HepG2 (cell line): ENCODE data around the gene JAGN1. TPM values are rescaled to one million over a fixed set of nuclear protein-coding genes. Genes with fewer than 3 reads are reported as not detected.

Experiments
- ATAC-seq: fragments of 200-7000 bp; cut with Tn5 transposase; 3 replicates; pipeline ENCODE4 v1.9.1; 2020; ENCODE audit warnings: mild to moderate bottlenecking, moderate library complexity
- BruUV-seq: library from RNA; stranded (reverse); fragments of 400-500 nt; replicated peaks from 2 replicates; lab custom pipeline; 2021; lab: Mats Ljungman, UMichigan
- CTCF ChIA-PET: fragments of 300-600 bp; formaldehyde crosslinking; extraction: SDS; loops from one replicate; lab custom pipeline; 2021; ENCODE audit warnings: low total read pairs, inconsistent platforms, low intra/inter-chr PET ratio; lab: Yijun Ruan, JAX
- POLR2A ChIA-PET: fragments of 350-600 bp; sonication (Branson Sonifier 250); formaldehyde crosslinking; loops from one replicate; lab custom pipeline; 2020; ENCODE audit warnings: antibody characterized with exemption, inconsistent platforms; lab: Yijun Ruan, JAX
- DNase-seq: peaks from one replicate; pipeline ENCODE4 v3.0.0-alpha.2; 2015; ENCODE audit warnings: low spot score
- FAIRE-seq: peaks from 3 replicates; lab custom pipeline; 2011; peaks lifted over from hg19 to GRCh38; lab: Jason Lieb, UNC
- H2AFZ ChIP-seq: one replicate; pipeline ENCODE4 v1.6.1; 2011; ENCODE audit warnings: low read length, inconsistent platforms
- H3K27ac ChIP-seq: fragments of 300-600 bp; 3 replicates; pipeline ENCODE4 v1.8.0; 2011; ENCODE audit warnings: mixed run types, mild to moderate bottlenecking, mixed read lengths, low read length, inconsistent platforms; ENCODE audit not compliant: insufficient read depth; ENCODE audit errors: extremely low read length
- H3K27me3 ChIP-seq, 2 experiments: fragments of 200-600 bp in 1 of 2; 2 replicates in 1 of 2; 3 replicates in 1 of 2; pipeline versions ENCODE4 v1.6.0 to v1.8.0; 2011; ENCODE audit warnings: low read length in 2 of 2, mild to moderate bottlenecking in 2 of 2, moderate library complexity in 2 of 2, inconsistent platforms in 1 of 2; ENCODE audit not compliant: insufficient read depth in 2 of 2, control insufficient read depth in 1 of 2
- H3K36me3 ChIP-seq, 2 experiments: fragments of 200-600 bp in 1 of 2; replicated peaks in 1 of 2; 2 replicates in 1 of 2; 3 replicates in 1 of 2; pipeline versions ENCODE4 v1.5.1 to v1.8.0; 2011; ENCODE audit warnings: low read length in 2 of 2, inconsistent platforms in 1 of 2; ENCODE audit not compliant: insufficient read depth in 2 of 2, control insufficient read depth in 1 of 2
- H3K4me1 ChIP-seq: 2 replicates; pipeline ENCODE4 v1.5.1; 2012; ENCODE audit warnings: low read length, inconsistent platforms; ENCODE audit not compliant: insufficient read depth
- H3K4me2 ChIP-seq: 2 replicates; pipeline ENCODE4 v1.6.0; 2011; ENCODE audit warnings: low read depth, low read length, inconsistent platforms
- H3K4me3 ChIP-seq, 3 experiments: fragments of 200-600 bp in 1 of 3; sonication (generic), shearing (Covaris generic) in 1 of 3; replicated peaks in 1 of 3; 2 replicates each; pipeline ENCODE4 v1.5.1; 2011 to 2016; ENCODE audit warnings: low read length in 3 of 3, inconsistent platforms in 2 of 3, low read depth in 2 of 3, mild to moderate bottlenecking in 2 of 3, control low read depth in 1 of 3, mixed read lengths in 1 of 3; ENCODE audit not compliant: insufficient read depth in 1 of 3
- H3K79me2 ChIP-seq: one replicate; pipeline ENCODE4 v1.6.1; 2011; ENCODE audit warnings: low read length, inconsistent platforms; ENCODE audit not compliant: insufficient read depth
- H3K9ac ChIP-seq: 2 replicates; pipeline ENCODE4 v1.6.0; 2011; ENCODE audit warnings: mild to moderate bottlenecking, low read depth, low read length, inconsistent platforms; ENCODE audit not compliant: insufficient read depth
- H3K9me3 ChIP-seq: 2 replicates; pipeline ENCODE4 v1.5.1; 2012; ENCODE audit warnings: mild to moderate bottlenecking, low read length
- H4K20me1 ChIP-seq: 2 replicates; pipeline ENCODE4 v1.6.0; 2011; ENCODE audit warnings: inconsistent platforms, mild to moderate bottlenecking, low read length, moderate library complexity; ENCODE audit not compliant: insufficient read depth
- HES4 ChIP-seq: sonication (generic); formaldehyde crosslinking; IDR thresholded peaks from 2 replicates; pipeline ENCODE4 v1.9.0; 2021; ENCODE audit warnings: mild to moderate bottlenecking, missing genetic modification reagents, borderline replicate concordance
- MYNN ChIP-seq: sonication (generic); formaldehyde crosslinking; IDR thresholded peaks from 2 replicates; pipeline ENCODE4 v1.4.0; 2020; ENCODE audit warnings: mild to moderate bottlenecking, low read depth, missing genetic modification reagents
- ZNF207 ChIP-seq: fragments of 450-650 bp; IDR thresholded peaks from 2 replicates; pipeline ENCODE4 v1.6.1; 2016; ENCODE audit warnings: antibody characterized with exemption, borderline replicate concordance
- ZNF629 ChIP-seq: sonication (generic); formaldehyde crosslinking; conservative IDR thresholded peaks from 2 replicates; pipeline ENCODE4 v1.5.0; 2020; ENCODE audit warnings: missing genetic modification reagents
- WGBS: methylation state at CpG from one replicate; pipeline ENCODE4 v1.1.6; 2017; ENCODE audit warnings: low lambda C conversion rate; 5-methylcytosine and 5-hydroxymethylcytosine counted together
- in situ Hi-C: cut with HindIII; loops from 2 replicates; pipeline ENCODE4 v1.10.0; 2017; ENCODE audit warnings: low pct_unique_long_range_greater_than_20kb; ENCODE audit not compliant: extremely low pct_ligation_motif_present
- intact Hi-C: fragments of 100-400 bp; cut with micrococcal nuclease; formaldehyde crosslinking; loops from one replicate; pipeline ENCODE4 v1.10.0; 2022; ENCODE audit not compliant: unreplicated experiment
- polyA plus RNA-seq, 8 experiments: library from polyadenylated mRNA; depleted of rRNA in 3 of 8; stranded (reverse) in 7 of 8; unstranded in 1 of 8; fragments of >200 nt; fragmentation: Illumina TruSeq in 4 of 8; extraction: Trizol in 4 of 8; gene quantifications; 2 replicates each; pipeline versions ENCODE4 v1.2.1 to v1.2.3, GENCODE V29; 2011 to 2016; ENCODE audit warnings: low read depth in 4 of 8, missing spikeins in 1 of 8, mixed read lengths in 1 of 8; ENCODE audit not compliant: insufficient read depth in 1 of 8
- total RNA-seq, 5 experiments: library from RNA; depleted of rRNA; stranded (reverse); fragments of >200 nt; fragmentation: Illumina TruSeq; extraction: Trizol; gene quantifications; 2 replicates each; pipeline ENCODE4 v1.2.3, GENCODE V29; 2016; ENCODE audit warnings: low read depth in 1 of 5
- TF ChIP-seq, protein P1 (sequence below): IDR thresholded peaks from 2 replicates; pipeline ENCODE4 v1.6.1; 2016; ENCODE audit warnings: missing compliant biosample characterization, missing genetic modification reagents, borderline replicate concordance

The JAGN1 gene
- total and polyA plus RNA-seq, 2 of the 13 experiments (the other 11 are each of a cell fraction or from before 2014, with no cell fraction given) = 49.9 to 50.9 TPM

DNA sequence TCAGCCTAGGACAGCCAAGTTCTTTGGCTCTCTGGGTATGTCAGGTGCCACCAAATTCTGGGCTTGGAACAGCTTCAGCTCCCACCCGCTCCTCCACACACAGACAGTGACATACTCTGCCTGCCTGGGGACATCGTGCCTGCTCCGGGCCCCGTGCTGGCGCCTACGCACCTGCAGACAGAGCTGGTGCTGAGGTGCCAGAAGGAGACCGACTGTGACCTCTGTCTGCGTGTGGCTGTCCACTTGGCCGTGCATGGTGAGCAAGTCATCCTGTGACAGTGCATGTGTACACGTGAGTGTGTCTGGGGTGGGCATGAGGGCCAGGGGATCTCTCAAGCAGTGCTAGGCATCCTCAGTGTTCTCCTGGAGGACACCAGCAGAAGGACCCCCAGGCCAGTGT, 27.4 kb downstream of the JAGN1 start (continued):
- TF ChIP-seq, protein P1, sequence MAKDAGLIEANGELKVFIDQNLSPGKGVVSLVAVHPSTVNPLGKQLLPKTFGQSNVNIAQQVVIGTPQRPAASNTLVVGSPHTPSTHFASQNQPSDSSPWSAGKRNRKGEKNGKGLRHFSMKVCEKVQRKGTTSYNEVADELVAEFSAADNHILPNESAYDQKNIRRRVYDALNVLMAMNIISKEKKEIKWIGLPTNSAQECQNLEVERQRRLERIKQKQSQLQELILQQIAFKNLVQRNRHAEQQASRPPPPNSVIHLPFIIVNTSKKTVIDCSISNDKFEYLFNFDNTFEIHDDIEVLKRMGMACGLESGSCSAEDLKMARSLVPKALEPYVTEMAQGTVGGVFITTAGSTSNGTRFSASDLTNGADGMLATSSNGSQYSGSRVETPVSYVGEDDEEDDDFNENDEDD (CRISPR knock-in tag) = 0 out of 2 replicates have a peak, but pooled peaks have one; percentile 21
- no peak for TF ChIP-seq ZNF207
- no peak for TF ChIP-seq HES4 (CRISPR knock-in tag)

DNA sequence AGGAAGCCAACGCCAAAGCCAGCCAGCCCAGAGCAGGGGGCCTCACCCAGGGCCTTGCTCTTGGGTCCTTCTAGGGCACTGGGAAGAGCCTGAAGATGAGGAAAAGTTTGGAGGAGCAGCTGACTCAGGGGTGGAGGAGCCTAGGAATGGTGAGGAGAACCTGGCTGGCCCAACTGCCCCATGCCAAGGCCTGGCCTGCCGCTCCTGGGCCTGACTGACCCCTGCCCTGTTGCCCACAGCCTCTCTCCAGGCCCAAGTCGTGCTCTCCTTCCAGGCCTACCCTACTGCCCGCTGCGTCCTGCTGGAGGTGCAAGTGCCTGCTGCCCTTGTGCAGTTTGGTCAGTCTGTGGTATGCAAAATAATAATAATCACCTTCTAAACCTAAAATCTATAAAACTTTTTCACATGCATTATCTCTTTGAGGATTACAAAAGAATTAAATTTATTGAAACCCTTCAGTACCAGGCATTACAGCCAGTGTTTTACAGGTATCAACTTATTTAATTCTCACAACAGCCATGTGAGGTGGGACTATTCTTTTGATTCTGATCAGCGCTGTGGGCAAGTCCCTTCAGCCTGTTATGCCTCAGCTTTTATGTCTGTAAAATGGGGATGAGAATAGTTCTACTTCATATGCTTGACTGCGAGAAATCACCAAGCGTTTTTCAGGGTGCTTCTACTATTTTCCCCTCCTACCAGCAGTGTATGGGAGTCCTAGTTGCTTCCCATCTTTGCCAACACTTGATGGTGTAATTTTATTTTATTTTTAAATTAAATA, 28.0 kb downstream of the JAGN1 start:
- intact Hi-C loops = loop anchor here (5.0 kb wide), 1 partner anchor 41 kb away; no protein-coding TSS in a partner anchor
- POLR2A ChIA-PET = interaction anchor here (3.1 to 9.0 kb wide), 3 partner anchors 14 to 28 kb away, joined by 31 to 298 read pairs (median 120); partner anchors contain the start of genes CRELD1 and IL17RE

More for the DNA sequence above, 28.0 kb downstream of the JAGN1 start:
- Histone ChIP-seq H4K20me1 (no peaks in the 10 kb centered on the region), H3K27me3 (no peaks in the 10 kb centered on the region), H3K79me2 (peaks cover 3% of the 10 kb centered on the region), H2AFZ (no peak overlapping the region), H3K36me3 (no peaks in the 10 kb centered on the region), H3K4me1 (peaks cover 37% of the 10 kb centered on the region), H3K9ac (peak overlapping the region; percentile 80; the same call in 1 of the 2 replicates), H3K27ac (no peak overlapping the region), H3K4me3 (peak overlapping the region in 1 of 3 experiments; percentile 86; a peak in 1 of 6 replicates), H3K9me3 (no peaks in the 10 kb centered on the region), H3K4me2 (peak overlapping the region; percentile 100)
- TF ChIP-seq ZNF629 (CRISPR knock-in tag) = peak; percentile 60
- TF ChIP-seq MYNN (CRISPR knock-in tag) = no peak
- TF ChIP-seq, protein P1 (CRISPR knock-in tag) = 0 out of 2 replicates have a peak, but pooled peaks have one; percentile 5
- in situ Hi-C loops = no loop called here
- FAIRE-seq = no peak
- DNase-seq = no peak
- WGBS = 88% methylated on average over 7 of the region's 8 CpGs
- BruUV-seq = no TSS peak
- CTCF ChIA-PET = no interaction called here
- ATAC-seq = no peak
